ENCODE results near the gene IRF1. TPM values are rescaled to one million over a fixed set of nuclear protein-coding genes. Genes with fewer than 3 reads are reported as not detected.
"Not testable (repeated sequence)": the region's sequence is repeated elsewhere in the genome, so short reads cannot be mapped to it uniquely, and the experiment has no call there.

The IRF1 gene
- total RNA-seq, 1 donor from 2014 or later, result 58.9 TPM

GRCh38 chr5:132444061-132444460 is 46.5 kb downstream of the IRF1 start:
- Mint-ChIP-seq H3K4me1 (ENCODE audit: unreplicated experiment) (peaks cover 51% of the 10 kb centered on the region), H3K9me3 (ENCODE audit: unreplicated experiment) (no peaks in the 10 kb centered on the region), H3K27ac (ENCODE audit: unreplicated experiment) (no peak overlapping the region), H3K4me3 (ENCODE audit: unreplicated experiment) (no peak overlapping the region), H3K27me3 (ENCODE audit: unreplicated experiment) (no peaks in the 10 kb centered on the region), H3K36me3 (ENCODE audit: unreplicated experiment) (no peaks in the 10 kb centered on the region)
- no peak for TF ChIP-seq CTCF (IDR thresholded peaks at IDR 0.05)
- no peak for DNase-seq (ENCODE audit: extremely low spot score, unreplicated experiment)

- no peak for TF ChIP-seq CTCF (IDR thresholded peaks at IDR 0.05)
- no peak for DNase-seq (ENCODE audit: extremely low spot score, unreplicated experiment)
- Mint-ChIP-seq H3K4me3 (ENCODE audit: unreplicated experiment) (no peak overlapping the region), H3K27ac (ENCODE audit: unreplicated experiment) (peak overlapping the region; percentile 89), H3K27me3 (ENCODE audit: unreplicated experiment) (no peaks in the 10 kb centered on the region), H3K36me3 (ENCODE audit: unreplicated experiment) (no peaks in the 10 kb centered on the region), H3K9me3 (ENCODE audit: unreplicated experiment) (no peaks in the 10 kb centered on the region), H3K4me1 (ENCODE audit: unreplicated experiment) (peaks cover 55% of the 10 kb centered on the region)
These were observed 51.0 kb downstream of the IRF1 start for GRCh38 chr5:132439521-132440089.

GRCh38 chr5:132438917-132439316 is 51.7 kb downstream of the IRF1 start:
- no peaks in the 10 kb centered on the region for H3K27me3 Mint-ChIP-seq (ENCODE audit: unreplicated experiment)
- no peak for DNase-seq (ENCODE audit: extremely low spot score, unreplicated experiment)
- TF ChIP-seq CTCF (IDR thresholded peaks at IDR 0.05), result no peak
- no peak overlapping the region for H3K4me3 Mint-ChIP-seq (ENCODE audit: unreplicated experiment)
- no peaks in the 10 kb centered on the region for H3K36me3 Mint-ChIP-seq (ENCODE audit: unreplicated experiment)
- no peaks in the 10 kb centered on the region for H3K9me3 Mint-ChIP-seq (ENCODE audit: unreplicated experiment)
- peak overlapping the region; percentile 89 for H3K27ac Mint-ChIP-seq (ENCODE audit: unreplicated experiment)
- peaks cover 59% of the 10 kb centered on the region for H3K4me1 Mint-ChIP-seq (ENCODE audit: unreplicated experiment)

GRCh38 chr5:132438267-132438645 is 52.3 kb downstream of the IRF1 start:
- not testable (repeated sequence) for H3K27me3 Mint-ChIP-seq (ENCODE audit: unreplicated experiment); H3K36me3 Mint-ChIP-seq (ENCODE audit: unreplicated experiment); DNase-seq (ENCODE audit: extremely low spot score, unreplicated experiment); H3K9me3 Mint-ChIP-seq (ENCODE audit: unreplicated experiment); H3K4me3 Mint-ChIP-seq (ENCODE audit: unreplicated experiment)
- peaks cover 60% of the 10 kb centered on the region for H3K4me1 Mint-ChIP-seq (ENCODE audit: unreplicated experiment)
- peak overlapping the region; percentile 90 for H3K27ac Mint-ChIP-seq (ENCODE audit: unreplicated experiment)

- peak overlapping the region; percentile 22 for H3K4me3 Mint-ChIP-seq (ENCODE audit: unreplicated experiment)
- peak overlapping the region; percentile 90 for H3K27ac Mint-ChIP-seq (ENCODE audit: unreplicated experiment)
- H3K4me1 Mint-ChIP-seq (ENCODE audit: unreplicated experiment), result peaks cover 65% of the 10 kb centered on the region
- H3K36me3 Mint-ChIP-seq (ENCODE audit: unreplicated experiment), result peaks cover 3% of the 10 kb centered on the region
- H3K9me3 Mint-ChIP-seq (ENCODE audit: unreplicated experiment), result no peaks in the 10 kb centered on the region
- no peak for TF ChIP-seq CTCF (IDR thresholded peaks at IDR 0.05)
- no peaks in the 10 kb centered on the region for H3K27me3 Mint-ChIP-seq (ENCODE audit: unreplicated experiment)
- DNase-seq (ENCODE audit: extremely low spot score, unreplicated experiment), result peak; percentile 90
These were observed 52.8 kb downstream of the IRF1 start for GRCh38 chr5:132437604-132438266.
